Stomach (tissue), 4 donors: ENCODE results near the gene S100A12.

Experiments
- POLR2A ChIP-seq, 4 donors: fragments of 450-650 bp; IDR thresholded peaks; one replicate each; pipeline ENCODE4 v1.6.1; 2016; ENCODE audit warnings: antibody characterized with exemption in 4 of 4, control low read depth in 2 of 4, mild to moderate bottlenecking in 1 of 4, moderate library complexity in 1 of 4
- POLR2AphosphoS5 ChIP-seq, 3 donors: sonication (generic); formaldehyde crosslinking; IDR thresholded peaks; one replicate each; pipeline ENCODE4 v1.6.1; 2016; ENCODE audit warnings: antibody characterized with exemption in 3 of 3
- TF ChIP-seq, protein P1 (sequence below), 7 experiments: fragments of 450-650 bp in 4 of 7; fragments of 200-600 bp in 3 of 7; sonication (generic) in 3 of 7; IDR thresholded peaks; one replicate each; pipeline ENCODE4 v1.5.1; 2016 to 2019; ENCODE audit warnings: antibody characterized with exemption in 7 of 7, control low read depth in 2 of 7, mild to moderate bottlenecking in 1 of 7

DNA sequence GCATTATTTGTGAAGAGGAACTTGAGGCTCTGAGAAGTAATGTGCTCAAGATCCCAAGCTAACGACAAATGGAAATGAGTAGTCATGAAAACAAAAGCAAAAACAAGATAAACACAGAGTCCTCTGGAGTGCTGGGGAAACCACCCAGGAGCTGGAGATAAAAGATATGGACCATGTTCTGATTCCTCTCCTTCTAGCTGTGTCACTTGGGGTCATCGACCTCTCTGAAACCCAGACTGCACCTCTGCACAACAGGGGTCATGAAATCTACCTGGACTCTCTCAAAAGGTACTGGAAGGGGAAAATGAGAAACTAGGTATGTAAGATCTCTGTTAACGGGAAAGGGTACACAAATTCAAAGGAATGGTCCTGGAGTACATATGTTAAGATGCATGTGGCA lies 33.2 kb downstream of the S100A12 start:
- TF ChIP-seq, protein P1, sequence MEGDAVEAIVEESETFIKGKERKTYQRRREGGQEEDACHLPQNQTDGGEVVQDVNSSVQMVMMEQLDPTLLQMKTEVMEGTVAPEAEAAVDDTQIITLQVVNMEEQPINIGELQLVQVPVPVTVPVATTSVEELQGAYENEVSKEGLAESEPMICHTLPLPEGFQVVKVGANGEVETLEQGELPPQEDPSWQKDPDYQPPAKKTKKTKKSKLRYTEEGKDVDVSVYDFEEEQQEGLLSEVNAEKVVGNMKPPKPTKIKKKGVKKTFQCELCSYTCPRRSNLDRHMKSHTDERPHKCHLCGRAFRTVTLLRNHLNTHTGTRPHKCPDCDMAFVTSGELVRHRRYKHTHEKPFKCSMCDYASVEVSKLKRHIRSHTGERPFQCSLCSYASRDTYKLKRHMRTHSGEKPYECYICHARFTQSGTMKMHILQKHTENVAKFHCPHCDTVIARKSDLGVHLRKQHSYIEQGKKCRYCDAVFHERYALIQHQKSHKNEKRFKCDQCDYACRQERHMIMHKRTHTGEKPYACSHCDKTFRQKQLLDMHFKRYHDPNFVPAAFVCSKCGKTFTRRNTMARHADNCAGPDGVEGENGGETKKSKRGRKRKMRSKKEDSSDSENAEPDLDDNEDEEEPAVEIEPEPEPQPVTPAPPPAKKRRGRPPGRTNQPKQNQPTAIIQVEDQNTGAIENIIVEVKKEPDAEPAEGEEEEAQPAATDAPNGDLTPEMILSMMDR (IDR thresholded peaks at IDR 0.05): no peak
- no peak for TF ChIP-seq POLR2AphosphoS5 (IDR thresholded peaks at IDR 0.05)
- no peak for TF ChIP-seq POLR2A (IDR thresholded peaks at IDR 0.05)
